GM12891 (cell line): ENCODE measurements around the gene AMOTL2.

Experiments
- POLR2A ChIP-seq: IDR thresholded peaks from 2 replicates; pipeline ENCODE4 v1.6.1; 2011; ENCODE audit warnings: low read depth, low read length, control low read depth
- POLR2AphosphoS5 ChIP-seq: IDR thresholded peaks from 2 replicates; pipeline ENCODE4 v1.6.1; 2011; ENCODE audit warnings: low read depth, low read length, control low read depth
- TAF1 ChIP-seq: IDR thresholded peaks from 2 replicates; pipeline ENCODE4 v1.6.1; 2011; ENCODE audit warnings: low read depth, low read length, control low read depth

DNA sequence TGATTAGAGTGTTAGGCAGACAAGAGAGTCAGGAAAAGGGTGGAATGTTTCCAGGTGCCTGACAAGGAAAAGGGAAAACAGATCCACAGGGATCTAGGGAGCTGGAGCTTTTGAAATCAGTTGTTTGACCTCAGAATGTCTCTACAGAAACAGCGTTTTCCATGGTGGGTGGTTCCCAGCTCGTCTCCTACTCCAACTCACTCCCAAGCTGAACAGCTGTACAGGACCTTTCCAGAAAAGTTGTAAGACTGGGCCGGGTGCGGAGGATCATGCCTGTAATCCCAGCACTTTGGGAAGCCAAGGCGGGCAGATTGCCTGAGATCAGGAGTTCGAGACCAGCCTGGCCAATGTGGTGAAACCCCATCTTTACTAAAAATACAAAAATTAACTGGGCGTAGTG is 67.9 kb downstream of the AMOTL2 start:
- no peak for TF ChIP-seq POLR2A
- TF ChIP-seq POLR2AphosphoS5 = no peak
- TF ChIP-seq TAF1 = no peak
